GM21381 (cell line): Measurements from ENCODE around the gene BMAL1.

ENCODE experiments used
- ATAC-seq: cut with Tn5 transposase; IDR thresholded peaks from one replicate; pipeline ENCODE4 v1.9.1; 2021; ENCODE audit warnings: mild to moderate bottlenecking, moderate library complexity; ENCODE audit not compliant: unreplicated experiment

BMAL1 gene

GRCh38 chr11:13290221-13290980, 12.8 kb downstream of the BMAL1 start:
- ATAC-seq: no peak

GRCh38 chr11:13291361-13291760, 13.8 kb downstream of the BMAL1 start:
- ATAC-seq: no peak

GRCh38 chr11:13291800-13292199, 14.2 kb downstream of the BMAL1 start:
- no peak for ATAC-seq

- ATAC-seq: no peak
Observed at GRCh38 chr11:13292970-13293369, 15.4 kb downstream of the BMAL1 start.

GRCh38 chr11:13294178-13294577, 16.6 kb downstream of the BMAL1 start:
- ATAC-seq: no peak

- no peak for ATAC-seq
Observed at GRCh38 chr11:13294771-13295579, 17.4 kb downstream of the BMAL1 start.

- ATAC-seq: no peak
Observed at GRCh38 chr11:13297308-13297916, 19.8 kb downstream of the BMAL1 start.

- no peak for ATAC-seq
Observed at GRCh38 chr11:13297917-13298356, 20.3 kb downstream of the BMAL1 start.

GRCh38 chr11:13298765-13299164, 21.2 kb downstream of the BMAL1 start:
- ATAC-seq: no peak

GRCh38 chr11:13301522-13301921, 23.9 kb downstream of the BMAL1 start:
- no peak for ATAC-seq

- ATAC-seq: no peak
Observed at GRCh38 chr11:13302420-13302958, 24.9 kb downstream of the BMAL1 start.

GRCh38 chr11:13303668-13304649, 26.4 kb downstream of the BMAL1 start:
- no peak for ATAC-seq

GRCh38 chr11:13304655-13305335, 27.2 kb downstream of the BMAL1 start:
- ATAC-seq: no peak

- ATAC-seq: no peak
Observed at GRCh38 chr11:13308704-13309103, 31.1 kb downstream of the BMAL1 start.

- ATAC-seq: no peak
Observed at GRCh38 chr11:13309156-13309555, 31.6 kb downstream of the BMAL1 start.

GRCh38 chr11:13310443-13310842, 32.9 kb downstream of the BMAL1 start:
- no peak for ATAC-seq

- no peak for ATAC-seq
Observed at GRCh38 chr11:13311570-13311969, 34.0 kb downstream of the BMAL1 start.

- no peak for ATAC-seq
Observed at GRCh38 chr11:13313005-13313819, 35.6 kb downstream of the BMAL1 start.
